Lower leg skin (tissue), 3 donors: ENCODE data around the gene BCL2.

Experiments
- POLR2A ChIP-seq, 2 donors: fragments of 450-650 bp; IDR thresholded peaks; one replicate each; pipeline ENCODE4 v1.6.1; 2016 to 2017; ENCODE audit warnings: antibody characterized with exemption in 2 of 2, mild to moderate bottlenecking in 1 of 2, moderate library complexity in 1 of 2
- TF ChIP-seq, protein P1 (sequence below), 3 donors: fragments of 450-650 bp; IDR thresholded peaks; one replicate each; pipeline ENCODE4 v1.5.1; 2016; ENCODE audit warnings: antibody characterized with exemption in 3 of 3, mild to moderate bottlenecking in 3 of 3, moderate library complexity in 2 of 3

DNA sequence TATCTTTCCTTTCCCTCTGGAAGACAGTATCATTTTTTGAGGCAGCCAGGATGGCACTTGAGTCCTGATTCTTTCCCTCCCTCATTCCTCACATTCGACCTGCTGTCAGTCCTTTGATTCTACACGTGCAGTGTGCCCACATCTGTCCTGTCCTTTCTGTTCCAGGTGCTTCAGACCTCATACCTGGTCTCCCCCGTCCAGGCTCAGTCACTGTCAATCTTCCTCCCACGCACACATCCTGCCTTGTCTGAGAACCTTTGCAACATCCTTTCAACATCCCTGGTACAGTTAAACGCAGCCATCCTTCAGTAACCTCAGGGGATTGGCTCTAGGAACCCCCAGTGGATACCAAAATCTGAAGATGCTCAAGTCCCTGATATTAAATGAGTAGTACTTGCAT lies 10.1 kb downstream of the BCL2 start:
- TF ChIP-seq, protein P1, sequence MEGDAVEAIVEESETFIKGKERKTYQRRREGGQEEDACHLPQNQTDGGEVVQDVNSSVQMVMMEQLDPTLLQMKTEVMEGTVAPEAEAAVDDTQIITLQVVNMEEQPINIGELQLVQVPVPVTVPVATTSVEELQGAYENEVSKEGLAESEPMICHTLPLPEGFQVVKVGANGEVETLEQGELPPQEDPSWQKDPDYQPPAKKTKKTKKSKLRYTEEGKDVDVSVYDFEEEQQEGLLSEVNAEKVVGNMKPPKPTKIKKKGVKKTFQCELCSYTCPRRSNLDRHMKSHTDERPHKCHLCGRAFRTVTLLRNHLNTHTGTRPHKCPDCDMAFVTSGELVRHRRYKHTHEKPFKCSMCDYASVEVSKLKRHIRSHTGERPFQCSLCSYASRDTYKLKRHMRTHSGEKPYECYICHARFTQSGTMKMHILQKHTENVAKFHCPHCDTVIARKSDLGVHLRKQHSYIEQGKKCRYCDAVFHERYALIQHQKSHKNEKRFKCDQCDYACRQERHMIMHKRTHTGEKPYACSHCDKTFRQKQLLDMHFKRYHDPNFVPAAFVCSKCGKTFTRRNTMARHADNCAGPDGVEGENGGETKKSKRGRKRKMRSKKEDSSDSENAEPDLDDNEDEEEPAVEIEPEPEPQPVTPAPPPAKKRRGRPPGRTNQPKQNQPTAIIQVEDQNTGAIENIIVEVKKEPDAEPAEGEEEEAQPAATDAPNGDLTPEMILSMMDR (IDR thresholded peaks at IDR 0.05), result no peak
- no peak for TF ChIP-seq POLR2A (IDR thresholded peaks at IDR 0.05)
